OCI-LY7 (cell line): ENCODE results near the gene TRAPPC10.

ENCODE experiments used
- CTCF ChIP-seq: fragments of 200-600 bp; sonication (generic); conservative IDR thresholded peaks from 2 replicates; pipeline ENCODE4 v1.5.1; 2014; ENCODE audit warnings: mild to moderate bottlenecking, antibody characterized with exemption, low read length, moderate library complexity, mixed read lengths
- EZH2phosphoT487 ChIP-seq: fragments of 200-600 bp; sonication (generic); IDR thresholded peaks from 2 replicates; pipeline ENCODE4 v1.6.1; 2018; ENCODE audit warnings: low read depth, borderline replicate concordance, mild to moderate bottlenecking, mixed run types, antibody characterized with exemption, low read length, moderate library complexity, mixed read lengths

- no peak for TF ChIP-seq CTCF
- no peak for TF ChIP-seq EZH2phosphoT487
Observed at GRCh38 chr21:44053567-44053966, 41.5 kb downstream of the TRAPPC10 start.
